OCI-LY3 (cell line): ENCODE results near the gene TNF.

ENCODE experiments used
- EZH2phosphoT487 ChIP-seq: fragments of 200-600 bp; shearing (Covaris generic); IDR thresholded peaks from 2 replicates; pipeline ENCODE4 v1.6.1; 2018; ENCODE audit warnings: antibody characterized with exemption, mixed run types, low read depth
- TF ChIP-seq, protein P1 (sequence below): fragments of 200-600, 300-600 bp; sonication (generic); IDR thresholded peaks from 2 replicates; pipeline ENCODE4 v1.5.1; 2014; ENCODE audit warnings: antibody characterized with exemption, low read length, low read depth

DNA sequence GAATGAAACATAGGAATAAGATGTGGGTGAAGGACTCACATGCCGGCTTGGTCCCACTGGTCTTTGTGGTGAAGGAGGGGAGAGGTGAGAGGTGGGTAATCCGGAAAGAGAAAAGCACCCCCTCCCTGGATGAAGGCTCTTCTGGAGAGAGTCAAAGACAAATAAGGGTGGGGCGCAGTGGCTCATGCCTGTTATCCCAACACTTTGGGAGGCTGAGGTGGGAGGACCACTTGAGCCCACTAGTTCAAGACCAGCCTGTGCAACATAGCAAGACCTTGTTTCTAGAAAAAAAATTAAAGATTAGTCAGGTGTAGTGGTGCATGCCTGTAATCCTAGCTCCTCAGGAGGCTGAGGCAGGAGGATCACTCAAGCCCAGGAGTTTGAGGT, 3.7 kb downstream of the TNF start:
- TF ChIP-seq, protein P1, sequence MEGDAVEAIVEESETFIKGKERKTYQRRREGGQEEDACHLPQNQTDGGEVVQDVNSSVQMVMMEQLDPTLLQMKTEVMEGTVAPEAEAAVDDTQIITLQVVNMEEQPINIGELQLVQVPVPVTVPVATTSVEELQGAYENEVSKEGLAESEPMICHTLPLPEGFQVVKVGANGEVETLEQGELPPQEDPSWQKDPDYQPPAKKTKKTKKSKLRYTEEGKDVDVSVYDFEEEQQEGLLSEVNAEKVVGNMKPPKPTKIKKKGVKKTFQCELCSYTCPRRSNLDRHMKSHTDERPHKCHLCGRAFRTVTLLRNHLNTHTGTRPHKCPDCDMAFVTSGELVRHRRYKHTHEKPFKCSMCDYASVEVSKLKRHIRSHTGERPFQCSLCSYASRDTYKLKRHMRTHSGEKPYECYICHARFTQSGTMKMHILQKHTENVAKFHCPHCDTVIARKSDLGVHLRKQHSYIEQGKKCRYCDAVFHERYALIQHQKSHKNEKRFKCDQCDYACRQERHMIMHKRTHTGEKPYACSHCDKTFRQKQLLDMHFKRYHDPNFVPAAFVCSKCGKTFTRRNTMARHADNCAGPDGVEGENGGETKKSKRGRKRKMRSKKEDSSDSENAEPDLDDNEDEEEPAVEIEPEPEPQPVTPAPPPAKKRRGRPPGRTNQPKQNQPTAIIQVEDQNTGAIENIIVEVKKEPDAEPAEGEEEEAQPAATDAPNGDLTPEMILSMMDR = no peak
- no peak for TF ChIP-seq EZH2phosphoT487
